K562 (cell line): ENCODE results near the gene PDZRN3. TPM values are rescaled to one million over a fixed set of nuclear protein-coding genes. Genes with fewer than 3 reads are reported as not detected.

ENCODE experiments used
- ATAC-seq: fragments of 200-7000 bp; cut with Tn5 transposase; 3 replicates; pipeline ENCODE4 v1.9.1; 2020; ENCODE audit warnings: moderate library complexity
- BruUV-seq: library from RNA; stranded (reverse); fragments of 400-500 nt; replicated peaks from 2 replicates; lab custom pipeline; 2021; lab: Mats Ljungman, UMichigan
- CTCF ChIA-PET: fragments of 300-600 bp; formaldehyde crosslinking; extraction: SDS; loops from one replicate; lab custom pipeline; 2021; ENCODE audit warnings: low intra/inter-chr PET ratio; lab: Yijun Ruan, JAX
- POLR2A ChIA-PET: fragments of 300-600, 350-650 bp; sonication (Branson Sonifier 250); formaldehyde crosslinking; extraction: SDS; loops from one replicate; lab custom pipeline; 2021; ENCODE audit warnings: antibody characterized with exemption, inconsistent platforms; lab: Yijun Ruan, JAX
- DNase-seq, 4 experiments: peaks; one replicate each; pipeline versions ENCODE4 v3.0.0 to v3.0.0-alpha.2; 2011 to 2018; ENCODE audit warnings: low spot score in 3 of 4, mixed read lengths in 3 of 4; ENCODE audit errors: extremely low read depth in 1 of 4
- FAIRE-seq: peaks from 2 replicates; lab custom pipeline; 2011; peaks lifted over from hg19 to GRCh38; lab: Jason Lieb, UNC
- H2AFZ ChIP-seq: 2 replicates; pipeline ENCODE4 v1.6.0; 2011; ENCODE audit warnings: low read depth, low read length, control low read depth, inconsistent platforms
- H3K27ac ChIP-seq: fragments of 200-600 bp; 3 replicates; pipeline ENCODE4 v1.8.0; 2011; ENCODE audit warnings: low read depth, mild to moderate bottlenecking, control low read depth, inconsistent platforms, low read length, moderate library complexity, mixed read lengths; ENCODE audit errors: extremely low read depth
- H3K27me3 ChIP-seq, 2 experiments: fragments of 300-600 bp in 1 of 2; 2 replicates in 1 of 2; 3 replicates in 1 of 2; pipeline versions ENCODE4 v1.6.0 to v1.8.0; 2011; ENCODE audit warnings: inconsistent platforms in 2 of 2, low read length in 2 of 2, mild to moderate bottlenecking in 1 of 2, mixed read lengths in 1 of 2, moderate library complexity in 1 of 2; ENCODE audit not compliant: control insufficient read depth in 2 of 2, insufficient read depth in 2 of 2
- H3K36me3 ChIP-seq: fragments of 300-600 bp; 3 replicates; pipeline ENCODE4 v1.8.0; 2011; ENCODE audit warnings: mild to moderate bottlenecking, low read length, inconsistent platforms; ENCODE audit not compliant: control insufficient read depth, insufficient read depth
- H3K4me1 ChIP-seq, 2 experiments: fragments of 200-600 bp in 1 of 2; replicated peaks in 1 of 2; 2 replicates in 1 of 2; 3 replicates in 1 of 2; pipeline versions ENCODE4 v1.5.1 to v1.8.0; 2011; ENCODE audit warnings: inconsistent platforms in 2 of 2, low read length in 2 of 2, mild to moderate bottlenecking in 1 of 2, mixed read lengths in 1 of 2, moderate library complexity in 1 of 2; ENCODE audit not compliant: control insufficient read depth in 2 of 2, insufficient read depth in 2 of 2
- H3K4me2 ChIP-seq: 2 replicates; pipeline ENCODE4 v1.6.1; 2011; ENCODE audit warnings: low read length, control low read depth, inconsistent platforms, mixed read lengths; ENCODE audit not compliant: insufficient read depth
- H3K4me3 ChIP-seq: fragments of 200-600 bp; sonication (generic), shearing (Covaris generic); 2 replicates; pipeline ENCODE4 v1.5.1; 2016; ENCODE audit warnings: control low read depth, inconsistent platforms
- H3K79me2 ChIP-seq: fragments of 200-600 bp; 3 replicates; pipeline ENCODE4 v1.8.0; 2011; ENCODE audit warnings: low read length, inconsistent platforms; ENCODE audit not compliant: control insufficient read depth, insufficient read depth
- H3K9ac ChIP-seq, 2 experiments: 2 replicates each; pipeline versions ENCODE4 v1.6.0 to v1.6.1; 2011; ENCODE audit warnings: low read depth in 2 of 2, low read length in 2 of 2, control low read depth in 1 of 2, inconsistent platforms in 1 of 2, mild to moderate bottlenecking in 1 of 2, mixed read lengths in 1 of 2; ENCODE audit not compliant: insufficient read depth in 1 of 2
- H3K9me1 ChIP-seq: one replicate; pipeline ENCODE4 v1.6.0; 2011; ENCODE audit warnings: inconsistent platforms, mild to moderate bottlenecking, low read length, moderate library complexity; ENCODE audit not compliant: control insufficient read depth, insufficient read depth
- H3K9me3 ChIP-seq: replicated peaks from 2 replicates; pipeline ENCODE4 v1.5.1; 2011; ENCODE audit warnings: low read depth, low read length, inconsistent platforms; ENCODE audit not compliant: control insufficient read depth, insufficient read depth
- H4K20me1 ChIP-seq: replicated peaks from 2 replicates; pipeline ENCODE4 v1.6.1; 2011; ENCODE audit warnings: low read length, inconsistent platforms, mixed read lengths; ENCODE audit not compliant: control insufficient read depth, insufficient read depth
- CREBBP ChIP-seq: IDR thresholded peaks from one replicate; pipeline ENCODE4 v1.6.1; 2012; ENCODE audit warnings: low read depth, mild to moderate bottlenecking, control low read depth, inconsistent platforms, low read length
- EWSR1 ChIP-seq: fragments of 450-650 bp; IDR thresholded peaks from 2 replicates; pipeline ENCODE4 v1.6.1; 2018; ENCODE audit warnings: borderline replicate concordance, mild to moderate bottlenecking, low read depth, moderate library complexity; ENCODE audit not compliant: partially characterized antibody
- IRF2 ChIP-seq: sonication (generic); formaldehyde crosslinking; IDR thresholded peaks from 2 replicates; pipeline ENCODE4 v1.8.1; 2022; ENCODE audit warnings: mild to moderate bottlenecking, missing genetic modification reagents
- MTF1 ChIP-seq: fragments of 250-450 bp; sonication (Bioruptor Pico); IDR thresholded peaks from 2 replicates; pipeline ENCODE4 v1.9.0; 2021; ENCODE audit warnings: moderate library complexity, mild to moderate bottlenecking, inconsistent platforms, borderline replicate concordance
- POLR2H ChIP-seq: IDR thresholded peaks from 2 replicates; pipeline ENCODE4 v1.6.1; 2016; ENCODE audit warnings: missing genetic modification characterization, low read depth, mild to moderate bottlenecking, control low read depth, missing compliant biosample characterization, moderate library complexity
- SMARCB1 ChIP-seq: IDR thresholded peaks from 2 replicates; pipeline ENCODE4 v1.6.1; 2011; ENCODE audit warnings: improper control_type of control experiment, low read depth; ENCODE audit not compliant: insufficient read length
- ZNF23 ChIP-seq: fragments of 250-450 bp; sonication (Bioruptor Pico); IDR thresholded peaks from 2 replicates; pipeline ENCODE4 v1.4.0; 2020; ENCODE audit warnings: mild to moderate bottlenecking
- ZNF507 ChIP-seq: conservative IDR thresholded peaks from 2 replicates; pipeline ENCODE4 v1.6.1; 2017; ENCODE audit warnings: missing genetic modification characterization, missing compliant biosample characterization
- WGBS: fragments of 100-300 bp; shearing (Covaris generic); methylation state at CpG from one replicate; pipeline ENCODE4 v1.1.6; 2016; ENCODE audit warnings: low coverage, mixed read lengths; ENCODE audit not compliant: insufficient coverage; ENCODE audit errors: missing lambda C conversion rate; 5-methylcytosine and 5-hydroxymethylcytosine counted together
- in situ Hi-C: fragments of 300-500 bp; cut with MboI; formaldehyde crosslinking; loops from 4 replicates; pipeline ENCODE4 v1.15.0; 2018; ENCODE audit warnings: inconsistent platforms, mixed read lengths
- intact Hi-C: fragments of 100-400 bp; cut with micrococcal nuclease; formaldehyde crosslinking; loops from 2 replicates; pipeline ENCODE4 v1.14.2; 2022
- polyA plus RNA-seq, 8 experiments: library from polyadenylated mRNA; depleted of rRNA in 4 of 8; stranded (reverse) in 5 of 8; unstranded in 3 of 8; fragments of >200 nt; fragmentation: Nextera tagmentation in 2 of 8; fragmentation: Illumina TruSeq in 1 of 8; extraction: Ambion mirVana in 2 of 8; extraction: Trizol in 1 of 8; gene quantifications; 2 replicates each; pipeline versions ENCODE4 v1.2.1 to v1.2.3, GENCODE V29; 2011 to 2014; ENCODE audit warnings: inconsistent platforms in 1 of 8, missing spikeins in 1 of 8
- total RNA-seq, 7 experiments: library from RNA; depleted of rRNA in 6 of 7; stranded (reverse); fragments of >200 nt in 6 of 7; fragmentation: Illumina TruSeq in 2 of 7; extraction: Trizol in 2 of 7; gene quantifications; 2 replicates each; pipeline versions ENCODE4 v1.2.1 to v1.2.3, GENCODE V29; 2011 to 2021; ENCODE audit warnings: low replicate concordance in 1 of 7

Gene PDZRN3
- total and polyA plus RNA-seq, 9 of the 15 experiments (the other 6 are each of a cell fraction or from before 2014, with no cell fraction given), result 0.16 TPM; not detected in 8

DNA sequence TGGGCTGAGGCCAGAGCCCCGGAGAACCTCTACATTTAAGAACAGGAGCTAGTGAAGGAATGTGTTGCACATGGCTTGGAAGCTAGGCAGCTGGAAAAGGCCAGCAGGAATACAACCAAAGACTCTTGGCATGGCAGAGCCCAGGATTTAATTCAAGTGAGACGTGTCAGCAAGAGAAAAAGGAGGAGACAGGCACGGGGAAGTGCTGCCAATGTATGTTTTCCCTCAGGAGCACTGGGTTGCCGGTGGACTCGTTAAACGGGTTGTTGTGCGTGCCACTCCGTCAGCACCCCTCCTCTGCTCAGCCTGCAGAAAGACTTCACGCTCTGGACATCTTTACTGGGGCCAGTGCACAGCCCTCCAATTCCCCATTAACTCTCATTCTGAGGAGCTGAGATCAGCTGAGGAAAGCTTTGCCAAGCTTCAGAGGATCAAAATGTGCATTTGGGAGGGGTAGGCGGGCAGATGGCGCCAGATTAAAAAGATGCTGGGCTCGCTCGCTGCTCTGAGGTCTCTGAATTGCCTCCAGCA is 103.7 kb downstream of the PDZRN3 start:
- Histone ChIP-seq H3K27me3 (no peaks in the 10 kb centered on the region), H3K4me1 (no peaks in the 10 kb centered on the region), H2AFZ (no peak overlapping the region), H4K20me1 (no peaks in the 10 kb centered on the region), H3K9me3 (no peaks in the 10 kb centered on the region), H3K9me1 (no peaks in the 10 kb centered on the region), H3K4me2 (no peak overlapping the region), H3K4me3 (no peak overlapping the region), H3K27ac (no peak overlapping the region), H3K9ac (no peak overlapping the region), H3K79me2 (no peaks in the 10 kb centered on the region), H3K36me3 (no peaks in the 10 kb centered on the region)
- intact Hi-C loops (no loop called here), in situ Hi-C loops (no loop called here)
- FAIRE-seq (no peak), ATAC-seq (no peak), DNase-seq (no peak)
- no peak for TF ChIP-seq IRF2
- TF ChIP-seq ZNF507 (tag), result no peak
- no peak for TF ChIP-seq MTF1 (CRISPR knock-in tag)
- no peak for TF ChIP-seq ZNF23 (CRISPR knock-in tag)
- no peak for TF ChIP-seq CREBBP
- no peak for TF ChIP-seq POLR2H (tag)
- TF ChIP-seq SMARCB1, result no peak
- no peak for TF ChIP-seq EWSR1
- no TSS peak for BruUV-seq
- 0% methylated on average over 7 of the region's 13 CpGs for WGBS
- POLR2A ChIA-PET, result no interaction called here
- CTCF ChIA-PET, result no interaction called here
